Spleen (tissue), 11 donors: ENCODE measurements around the gene MYO3A. TPM values are rescaled to one million over a fixed set of nuclear protein-coding genes. Genes with fewer than 3 reads are reported as not detected.

Source experiments
- DNase-seq: peaks from one replicate; pipeline ENCODE4 v3.0.0-alpha.2; 2020
- H3K27ac ChIP-seq, 8 donors: fragments of 200-600 bp; sonication (generic) in 7 of 8; 1 replicate in 4 of 8; 2 replicates in 4 of 8; pipeline versions ENCODE4 v1.5.0 to v1.8.0; 2016 to 2021; ENCODE audit warnings: inconsistent platforms in 4 of 8, mild to moderate bottlenecking in 4 of 8, moderate library complexity in 1 of 8
- H3K27me3 ChIP-seq, 7 donors: fragments of 200-600 bp; sonication (generic) in 6 of 7; replicated peaks in 1 of 7; 1 replicate in 4 of 7; 2 replicates in 3 of 7; pipeline versions ENCODE4 v1.5.0 to v1.8.0; 2016 to 2021; ENCODE audit warnings: inconsistent platforms in 3 of 7, mild to moderate bottlenecking in 1 of 7
- H3K36me3 ChIP-seq, 6 donors: fragments of 200-600 bp; sonication (generic) in 5 of 6; 1 replicate in 4 of 6; 2 replicates in 2 of 6; pipeline versions ENCODE4 v1.5.0 to v1.8.0; 2016 to 2021; ENCODE audit warnings: inconsistent platforms in 2 of 6
- H3K4me1 ChIP-seq, 6 donors: fragments of 200-600 bp; sonication (generic) in 5 of 6; 1 replicate in 3 of 6; 2 replicates in 3 of 6; pipeline versions ENCODE4 v1.5.0 to v1.8.0; 2016 to 2021; ENCODE audit warnings: inconsistent platforms in 3 of 6
- H3K4me3 ChIP-seq, 8 donors: fragments of 200-600 bp; sonication (generic) in 7 of 8; 1 replicate in 4 of 8; 2 replicates in 4 of 8; pipeline versions ENCODE4 v1.5.0 to v1.8.0; 2016 to 2021; ENCODE audit warnings: inconsistent platforms in 4 of 8, mild to moderate bottlenecking in 4 of 8, moderate library complexity in 2 of 8
- H3K9me3 ChIP-seq, 8 donors: fragments of 200-600 bp; sonication (generic) in 7 of 8; 1 replicate in 4 of 8; 2 replicates in 4 of 8; pipeline versions ENCODE4 v1.5.0 to v1.8.0; 2016 to 2021; ENCODE audit warnings: inconsistent platforms in 4 of 8
- POLR2A ChIP-seq, 3 donors: fragments of 450-650 bp; IDR thresholded peaks; one replicate each; pipeline ENCODE4 v1.5.1; 2017; ENCODE audit warnings: antibody characterized with exemption in 3 of 3, mild to moderate bottlenecking in 1 of 3
- POLR2AphosphoS5 ChIP-seq, 3 donors: sonication (generic); formaldehyde crosslinking; IDR thresholded peaks; one replicate each; pipeline ENCODE4 v1.5.1; 2017; ENCODE audit warnings: antibody characterized with exemption in 3 of 3
- WGBS, 5 donors: extraction: QIAGEN DNeasy Blood & Tissue Kit in 3 of 5; methylation state at CpG; one replicate each; pipeline versions ENCODE4 v1.1.5 to v1.1.7; 2013 to 2018; 5-methylcytosine and 5-hydroxymethylcytosine counted together
- intact Hi-C: fragments of 100-400 bp; cut with DNase I; formaldehyde crosslinking; loops from one replicate; pipeline ENCODE4 v1.15.0; 2023; ENCODE audit warnings: low total_unique reads
- polyA plus RNA-seq, 3 donors: library from polyadenylated mRNA; stranded (reverse); fragments of 200-250 nt; gene quantifications; one replicate each; pipeline ENCODE4 v1.2.1, GENCODE V29; 2013
- total RNA-seq, 7 donors: library from RNA; depleted of rRNA in 3 of 7; stranded (reverse); fragments of >200 nt in 3 of 7; fragmentation: NEBNext Ultra II Directional in 4 of 7; extraction: Animal tissue kit (Norgen Biotek cat#: 25700) in 4 of 7; gene quantifications; one replicate each; pipeline versions ENCODE4 v1.1.0 to v1.2.1, GENCODE V29; 2016 to 2021
- TF ChIP-seq, protein P1 (sequence below), 11 experiments: fragments of 200-600 bp in 7 of 11; fragments of 450-650 bp in 4 of 11; sonication (generic) in 4 of 11; IDR thresholded peaks in 8 of 11; conservative IDR thresholded peaks in 3 of 11; 1 replicate in 7 of 11; 2 replicates in 4 of 11; pipeline versions ENCODE4 v1.4.0 to v1.8.0; 2016 to 2021; ENCODE audit warnings: antibody characterized with exemption in 11 of 11, inconsistent platforms in 4 of 11, mild to moderate bottlenecking in 1 of 11
- donor health status: healthy with polysubstance abuse.
- donor health status: DM: no; HTN: no; CAD: no; lungs with moderate emphysema.
- donor health status: DM: no; HTN: no; CAD: no.
- donor health status: Bipolar disorder and iron deficiency.
- donor health status: healthy.
- donor health status: DM: no; HTN: no; CAD: no.
- donor health status: DM: yes; HTN: yes; CAD: no.

Gene MYO3A
- total and polyA plus RNA-seq, 10 donors: 0.09 to 1.3 (median 0.34) TPM; not detected in 1

DNA sequence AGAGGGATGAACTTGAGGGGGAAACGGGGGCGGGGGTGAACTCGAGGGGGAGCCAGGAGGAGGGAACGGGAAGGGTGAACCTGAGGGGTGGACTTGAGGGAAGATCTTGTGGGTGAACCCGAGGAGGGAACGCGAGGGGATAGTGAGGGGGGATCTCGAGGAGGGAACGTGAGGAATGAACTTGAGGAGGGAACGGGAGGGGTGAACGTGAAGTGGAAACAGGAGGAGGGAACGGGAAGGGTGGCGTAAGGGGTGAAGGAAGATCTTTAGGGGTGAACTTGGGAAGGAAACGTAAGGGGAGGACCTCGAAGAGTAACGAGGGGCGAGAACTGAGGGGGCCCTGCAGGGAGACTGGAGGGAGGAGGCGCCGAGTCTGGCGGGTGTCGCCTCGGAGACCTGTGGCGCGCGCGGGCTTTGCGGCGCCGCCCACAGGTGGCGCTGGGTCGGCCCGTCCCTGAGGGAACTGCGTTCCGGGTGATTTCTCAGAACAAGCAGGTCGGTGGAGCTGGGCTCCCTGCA, 651 bp downstream of the MYO3A start:
- no peak for DNase-seq
- no peak overlapping the region for H3K27ac ChIP-seq
- H3K4me1 ChIP-seq: peaks cover 0 to 17% (median 13%) of the 10 kb centered on the region in 6 donors
- H3K9me3 ChIP-seq: no peaks in the 10 kb centered on the region
- no peaks in the 10 kb centered on the region for H3K36me3 ChIP-seq
- WGBS, 5 donors: 1 to 5% (median 1%) methylated on average over 35 of the region's 35 CpGs
- intact Hi-C loops: no loop called here
- peaks cover 0 to 54% (median 22%) of the 10 kb centered on the region in 7 donors for H3K27me3 ChIP-seq
- H3K4me3 ChIP-seq: peak overlapping the region in 5 of 8 donors; percentile 21 to 62 (median 28)
- no peak for TF ChIP-seq POLR2AphosphoS5 (IDR thresholded peaks at IDR 0.05)
- TF ChIP-seq, protein P1, sequence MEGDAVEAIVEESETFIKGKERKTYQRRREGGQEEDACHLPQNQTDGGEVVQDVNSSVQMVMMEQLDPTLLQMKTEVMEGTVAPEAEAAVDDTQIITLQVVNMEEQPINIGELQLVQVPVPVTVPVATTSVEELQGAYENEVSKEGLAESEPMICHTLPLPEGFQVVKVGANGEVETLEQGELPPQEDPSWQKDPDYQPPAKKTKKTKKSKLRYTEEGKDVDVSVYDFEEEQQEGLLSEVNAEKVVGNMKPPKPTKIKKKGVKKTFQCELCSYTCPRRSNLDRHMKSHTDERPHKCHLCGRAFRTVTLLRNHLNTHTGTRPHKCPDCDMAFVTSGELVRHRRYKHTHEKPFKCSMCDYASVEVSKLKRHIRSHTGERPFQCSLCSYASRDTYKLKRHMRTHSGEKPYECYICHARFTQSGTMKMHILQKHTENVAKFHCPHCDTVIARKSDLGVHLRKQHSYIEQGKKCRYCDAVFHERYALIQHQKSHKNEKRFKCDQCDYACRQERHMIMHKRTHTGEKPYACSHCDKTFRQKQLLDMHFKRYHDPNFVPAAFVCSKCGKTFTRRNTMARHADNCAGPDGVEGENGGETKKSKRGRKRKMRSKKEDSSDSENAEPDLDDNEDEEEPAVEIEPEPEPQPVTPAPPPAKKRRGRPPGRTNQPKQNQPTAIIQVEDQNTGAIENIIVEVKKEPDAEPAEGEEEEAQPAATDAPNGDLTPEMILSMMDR (IDR thresholded peaks at IDR 0.05 in 8 of 11, conservative IDR thresholded peaks at IDR 0.05 in 3 of 11): peak in 1 of 11 experiments; percentile 23

DNA sequence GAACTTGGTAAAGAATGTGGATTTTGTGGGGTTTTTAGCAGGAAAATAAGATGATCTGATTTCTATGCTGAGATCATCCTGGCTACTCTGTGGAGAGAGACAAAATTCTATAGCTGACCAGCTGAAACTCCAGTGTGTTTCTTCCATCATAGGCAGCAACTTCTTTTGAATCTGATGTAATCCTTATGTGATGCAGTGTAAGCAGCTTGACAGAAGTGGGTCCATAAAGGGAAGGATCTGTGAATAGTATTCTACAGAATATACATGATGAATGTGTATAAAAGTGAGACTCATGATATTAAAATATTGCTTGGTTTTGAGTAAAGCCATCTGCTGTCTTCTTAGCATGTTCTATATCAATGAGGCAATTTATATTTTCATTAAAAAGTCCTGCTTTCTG, 4.4 kb downstream of the MYO3A start:
- H3K4me3 ChIP-seq: no peak overlapping the region

DNA sequence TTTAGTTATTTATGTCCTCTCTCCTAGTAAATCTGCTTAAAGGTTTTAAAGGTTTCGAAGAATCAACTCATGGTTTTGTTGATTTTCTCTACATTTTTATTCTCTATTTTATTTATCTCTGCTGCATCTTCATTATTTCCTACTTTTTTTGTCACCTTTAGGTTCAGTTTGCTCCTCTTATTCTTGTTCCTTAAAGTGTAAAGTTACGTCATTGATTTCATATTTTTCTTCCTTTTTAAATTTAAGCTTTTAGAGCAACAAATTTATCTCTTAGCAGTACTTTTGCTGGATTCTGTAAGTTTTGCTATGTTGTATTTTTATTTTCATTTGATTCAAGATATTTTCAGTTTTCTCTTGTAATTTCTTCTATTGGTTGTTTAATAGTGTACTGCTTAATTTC, 10.7 kb downstream of the MYO3A start:
- no peaks in the 10 kb centered on the region for H3K36me3 ChIP-seq

More for the DNA sequence above, 4.4 kb downstream of the MYO3A start:
- no peaks in the 10 kb centered on the region for H3K9me3 ChIP-seq
- no peaks in the 10 kb centered on the region for H3K36me3 ChIP-seq
- peaks cover 0 to 62% (median 21%) of the 10 kb centered on the region in 7 donors for H3K27me3 ChIP-seq
- H3K4me1 ChIP-seq: peaks cover 0 to 17% (median 13%) of the 10 kb centered on the region in 6 donors
- TF ChIP-seq, protein P1 (IDR thresholded peaks at IDR 0.05 in 8 of 11, conservative IDR thresholded peaks at IDR 0.05 in 3 of 11): no peak
- TF ChIP-seq POLR2A (IDR thresholded peaks at IDR 0.05) (no peak), POLR2AphosphoS5 (IDR thresholded peaks at IDR 0.05) (no peak)
- intact Hi-C loops: no loop called here
- H3K27ac ChIP-seq: no peak overlapping the region
- no peak for DNase-seq

DNA sequence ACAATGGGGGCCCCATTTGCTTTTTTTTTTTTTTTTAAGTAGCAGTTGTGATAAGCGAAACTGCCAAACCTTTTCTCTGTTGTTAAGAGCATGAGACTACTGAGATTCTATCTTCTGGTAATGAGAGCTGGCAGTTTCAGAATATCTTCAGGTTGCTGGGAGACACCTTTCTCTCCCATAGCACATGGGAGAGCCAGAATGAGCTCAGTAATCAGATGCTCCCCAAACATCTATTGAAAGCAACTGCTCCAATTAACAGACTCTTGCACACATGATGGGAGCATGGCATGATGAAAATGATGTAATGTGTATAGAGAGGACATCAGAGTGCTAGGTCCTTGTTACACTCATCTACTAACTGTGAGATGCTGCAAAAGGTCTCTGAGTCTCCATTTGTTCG, 18.8 kb downstream of the MYO3A start:
- Histone ChIP-seq H3K36me3 (no peaks in the 10 kb centered on the region), H3K27ac (no peak overlapping the region), H3K4me3 (no peak overlapping the region), H3K9me3 (peaks cover 0 to 14% (median 3%) of the 10 kb centered on the region in 8 donors), H3K4me1 (no peaks in the 10 kb centered on the region), H3K27me3 (peaks cover 0 to 4% (median 0%) of the 10 kb centered on the region in 7 donors)
- intact Hi-C loops: no loop called here
- no peak for DNase-seq
- TF ChIP-seq POLR2AphosphoS5 (IDR thresholded peaks at IDR 0.05) (no peak), POLR2A (IDR thresholded peaks at IDR 0.05) (no peak)
- TF ChIP-seq, protein P1 (IDR thresholded peaks at IDR 0.05 in 8 of 11, conservative IDR thresholded peaks at IDR 0.05 in 3 of 11): no peak
- WGBS, 5 donors: 63 to 79% (median 70%) methylated on average over 2 of the region's 2 CpGs

More for the DNA sequence above, 10.7 kb downstream of the MYO3A start:
- TF ChIP-seq, protein P1 (IDR thresholded peaks at IDR 0.05 in 8 of 11, conservative IDR thresholded peaks at IDR 0.05 in 3 of 11): no peak
- TF ChIP-seq POLR2A (IDR thresholded peaks at IDR 0.05): no peak
- H3K4me3 ChIP-seq: no peak overlapping the region
- H3K4me1 ChIP-seq: no peaks in the 10 kb centered on the region
- H3K27me3 ChIP-seq: peaks cover 0 to 17% (median 0%) of the 10 kb centered on the region in 7 donors
- H3K27ac ChIP-seq: no peak overlapping the region
- 91 to 98% (median 94%) methylated on average over 2 of the region's 2 CpGs for WGBS, 5 donors
- intact Hi-C loops: no loop called here
- DNase-seq: no peak
- H3K9me3 ChIP-seq: peaks cover 0 to 26% (median 23%) of the 10 kb centered on the region in 8 donors
